HEK293 (cell line): ENCODE results near the gene ADD1.

Experiments
- CTCF ChIA-PET: fragments of 350-600 bp; formaldehyde crosslinking; extraction: SDS; loops from one replicate; lab custom pipeline; 2021; ENCODE audit warnings: antibody characterized with exemption; lab: Yijun Ruan, JAX
- POLR2A ChIA-PET: fragments of 300-600 bp; formaldehyde crosslinking; extraction: SDS; loops from one replicate; lab custom pipeline; 2020; ENCODE audit warnings: antibody characterized with exemption, inconsistent platforms; lab: Yijun Ruan, JAX
- H3K27ac ChIP-seq: fragments of 200-500 bp; sonication (Bioruptor generic); 2 replicates; pipeline ENCODE4 v1.5.1; 2014; ENCODE audit warnings: low read depth, low read length, control low read depth, inconsistent platforms; ENCODE audit errors: extremely low read depth
- H3K36me3 ChIP-seq, 2 experiments: fragments of 200-500 bp in 1 of 2; sonication (Bioruptor generic) in 1 of 2; 1 replicate in 1 of 2; 2 replicates in 1 of 2; pipeline ENCODE4 v1.5.1; 2014 to 2017; ENCODE audit warnings: inconsistent platforms in 2 of 2, low read length in 2 of 2; ENCODE audit not compliant: control insufficient read depth in 2 of 2, insufficient read depth in 1 of 2
- H3K4me1 ChIP-seq: fragments of 200-500 bp; sonication (Bioruptor generic); 2 replicates; pipeline ENCODE4 v1.5.1; 2014; ENCODE audit warnings: mild to moderate bottlenecking, low read length, inconsistent platforms; ENCODE audit not compliant: control insufficient read depth, insufficient read depth
- H3K4me3 ChIP-seq: 2 replicates; pipeline ENCODE4 v1.5.1; 2011; ENCODE audit warnings: low read depth, mild to moderate bottlenecking, control low read depth, low read length, moderate library complexity
- H3K9me3 ChIP-seq: fragments of 200-500 bp; sonication (Bioruptor generic); 2 replicates; pipeline ENCODE4 v1.5.1; 2014; ENCODE audit warnings: low read depth, low read length, inconsistent platforms; ENCODE audit not compliant: control insufficient read depth, insufficient read depth
- AEBP2 ChIP-seq: fragments of 450-650 bp; formaldehyde crosslinking; IDR thresholded peaks from 2 replicates; pipeline ENCODE4 v1.5.1; 2016; ENCODE audit warnings: missing biosample characterization, missing genetic modification characterization, borderline replicate concordance
- REST ChIP-seq: fragments of 450-650 bp; formaldehyde crosslinking; IDR thresholded peaks from 2 replicates; pipeline ENCODE4 v1.5.1; 2016; ENCODE audit warnings: missing biosample characterization, missing genetic modification characterization
- SCRT2 ChIP-seq: fragments of 450-650 bp; formaldehyde crosslinking; IDR thresholded peaks from 2 replicates; pipeline ENCODE4 v1.5.1; 2016; ENCODE audit warnings: missing biosample characterization, missing genetic modification characterization
- WT1 ChIP-seq: fragments of 450-650 bp; formaldehyde crosslinking; IDR thresholded peaks from 2 replicates; pipeline ENCODE4 v1.5.1; 2016; ENCODE audit warnings: missing biosample characterization, missing genetic modification characterization
- YY1 ChIP-seq: fragments of 450-650 bp; formaldehyde crosslinking; IDR thresholded peaks from 2 replicates; pipeline ENCODE4 v1.5.1; 2018; ENCODE audit warnings: missing biosample characterization, missing genetic modification characterization
- ZBTB1 ChIP-seq: fragments of 450-650 bp; formaldehyde crosslinking; IDR thresholded peaks from 2 replicates; pipeline ENCODE4 v1.5.1; 2016; ENCODE audit warnings: missing biosample characterization, missing genetic modification characterization
- ZBTB26 ChIP-seq: fragments of 450-650 bp; formaldehyde crosslinking; optimal IDR thresholded peaks from 2 replicates; pipeline ENCODE3; 2016; ENCODE audit warnings: missing biosample characterization, mild to moderate bottlenecking, missing genetic modification characterization
- ZBTB48 ChIP-seq: fragments of 450-650 bp; formaldehyde crosslinking; IDR thresholded peaks from 2 replicates; pipeline ENCODE4 v1.5.1; 2016; ENCODE audit warnings: missing biosample characterization, missing genetic modification characterization
- ZBTB6 ChIP-seq: fragments of 450-650 bp; formaldehyde crosslinking; IDR thresholded peaks from 2 replicates; pipeline ENCODE4 v1.5.1; 2017; ENCODE audit warnings: missing biosample characterization, missing genetic modification characterization
- ZEB2 ChIP-seq: fragments of 450-650 bp; formaldehyde crosslinking; IDR thresholded peaks from 2 replicates; pipeline ENCODE4 v1.5.1; 2016; ENCODE audit warnings: missing biosample characterization, missing genetic modification characterization
- ZFHX2 ChIP-seq: fragments of 450-650 bp; formaldehyde crosslinking; conservative IDR thresholded peaks from 2 replicates; pipeline ENCODE4 v1.5.1; 2016; ENCODE audit warnings: missing biosample characterization, missing genetic modification characterization
- ZFP37 ChIP-seq: fragments of 450-650 bp; formaldehyde crosslinking; IDR thresholded peaks from 2 replicates; pipeline ENCODE4 v1.5.1; 2016; ENCODE audit warnings: missing biosample characterization, missing genetic modification characterization
- ZIC2 ChIP-seq: fragments of 450-650 bp; formaldehyde crosslinking; IDR thresholded peaks from 2 replicates; pipeline ENCODE4 v1.5.1; 2016; ENCODE audit warnings: missing biosample characterization, missing genetic modification characterization
- ZNF23 ChIP-seq: fragments of 450-650 bp; formaldehyde crosslinking; IDR thresholded peaks from 2 replicates; pipeline ENCODE4 v1.5.1; 2016; ENCODE audit warnings: missing biosample characterization, missing genetic modification characterization, borderline replicate concordance
- ZNF311 ChIP-seq: fragments of 450-650 bp; formaldehyde crosslinking; IDR thresholded peaks from 2 replicates; pipeline ENCODE4 v1.5.1; 2017; ENCODE audit warnings: missing biosample characterization, missing genetic modification characterization, borderline replicate concordance
- ZNF473 ChIP-seq: fragments of 450-650 bp; formaldehyde crosslinking; IDR thresholded peaks from 2 replicates; pipeline ENCODE4 v1.5.1; 2017; ENCODE audit warnings: missing biosample characterization, missing genetic modification characterization
- ZNF514 ChIP-seq: fragments of 450-650 bp; formaldehyde crosslinking; IDR thresholded peaks from 2 replicates; pipeline ENCODE4 v1.5.1; 2016; ENCODE audit warnings: missing biosample characterization, missing genetic modification characterization
- ZNF548 ChIP-seq: fragments of 450-650 bp; formaldehyde crosslinking; IDR thresholded peaks from 2 replicates; pipeline ENCODE4 v1.5.1; 2016; ENCODE audit warnings: missing biosample characterization, missing genetic modification characterization
- ZNF558 ChIP-seq: fragments of 450-650 bp; formaldehyde crosslinking; IDR thresholded peaks from 2 replicates; pipeline ENCODE4 v1.5.1; 2016; ENCODE audit warnings: missing biosample characterization, missing genetic modification characterization
- ZNF664 ChIP-seq: fragments of 450-650 bp; formaldehyde crosslinking; IDR thresholded peaks from 2 replicates; pipeline ENCODE4 v1.5.1; 2016; ENCODE audit warnings: missing biosample characterization, missing genetic modification characterization
- ZNF777 ChIP-seq: fragments of 450-650 bp; formaldehyde crosslinking; IDR thresholded peaks from 2 replicates; pipeline ENCODE4 v1.5.1; 2017; ENCODE audit warnings: missing biosample characterization, missing genetic modification characterization, borderline replicate concordance
- TF ChIP-seq, protein P1 (sequence below): fragments of 450-650 bp; formaldehyde crosslinking; IDR thresholded peaks from 2 replicates; pipeline ENCODE4 v1.5.1; 2016; ENCODE audit warnings: missing biosample characterization, missing genetic modification characterization, low read depth
- TF ChIP-seq, protein P2 (sequence below): fragments of 450-650 bp; formaldehyde crosslinking; IDR thresholded peaks from 2 replicates; pipeline ENCODE4 v1.5.1; 2016; ENCODE audit warnings: missing biosample characterization, missing genetic modification characterization, borderline replicate concordance

The ADD1 gene

GRCh38 chr4:2934813-2935761 lies 91.4 kb downstream of the ADD1 start:
- POLR2A ChIA-PET: interaction anchor here (0.8 to 1.6 kb wide), 4 partner anchors 8 to 466 kb away, joined by 3 to 4 read pairs (median 4); partner anchors contain the start of genes GRK4, NOP14 and RNF4
- CTCF ChIA-PET: interaction anchor here (1.6 kb wide), 1 partner anchor 21 kb away, joined by 7 read pairs; no protein-coding TSS in a partner anchor
- Histone ChIP-seq H3K4me3 (peak overlapping the region; percentile 92), H3K36me3 (peaks cover 6 to 71% of the 10 kb centered on the region in 2 experiments; a peak in 2 of 3 replicates), H3K4me1 (no peaks in the 10 kb centered on the region; the same call in 1 of the 2 replicates), H3K9me3 (no peaks in the 10 kb centered on the region), H3K27ac (peak overlapping the region; percentile 74; the same call in 1 of the 2 replicates)
- TF ChIP-seq ZIC2 (tag by site-specific recombination) (peak; percentile 80), ZFP37 (tag by site-specific recombination) (peak; percentile 66; the same call in 1 of the 2 replicates), ZBTB6 (no peak), ZBTB48 (tag by site-specific recombination) (no peak), ZNF473 (no peak), ZEB2 (tag by site-specific recombination) (peak; percentile 17; the same call in 1 of the 2 replicates), ZNF548 (tag by site-specific recombination) (no peak), ZNF23 (tag by site-specific recombination) (no peak), YY1 (tag by site-specific recombination) (no peak; the same call in 1 of the 2 replicates), AEBP2 (tag by site-specific recombination) (no peak), WT1 (tag by site-specific recombination) (no peak), ZBTB1 (tag by site-specific recombination) (no peak), ZNF664 (tag by site-specific recombination) (no peak), ZBTB26 (tag by site-specific recombination) (peak; percentile 60), ZNF558 (tag by site-specific recombination) (no peak), REST (tag by site-specific recombination) (peak; percentile 21; the same call in 1 of the 2 replicates), ZNF311 (tag by site-specific recombination) (no peak), ZNF514 (tag by site-specific recombination) (no peak), SCRT2 (no peak), ZNF777 (no peak), ZFHX2 (tag by site-specific recombination) (peak; percentile 96)
- TF ChIP-seq, protein P1, sequence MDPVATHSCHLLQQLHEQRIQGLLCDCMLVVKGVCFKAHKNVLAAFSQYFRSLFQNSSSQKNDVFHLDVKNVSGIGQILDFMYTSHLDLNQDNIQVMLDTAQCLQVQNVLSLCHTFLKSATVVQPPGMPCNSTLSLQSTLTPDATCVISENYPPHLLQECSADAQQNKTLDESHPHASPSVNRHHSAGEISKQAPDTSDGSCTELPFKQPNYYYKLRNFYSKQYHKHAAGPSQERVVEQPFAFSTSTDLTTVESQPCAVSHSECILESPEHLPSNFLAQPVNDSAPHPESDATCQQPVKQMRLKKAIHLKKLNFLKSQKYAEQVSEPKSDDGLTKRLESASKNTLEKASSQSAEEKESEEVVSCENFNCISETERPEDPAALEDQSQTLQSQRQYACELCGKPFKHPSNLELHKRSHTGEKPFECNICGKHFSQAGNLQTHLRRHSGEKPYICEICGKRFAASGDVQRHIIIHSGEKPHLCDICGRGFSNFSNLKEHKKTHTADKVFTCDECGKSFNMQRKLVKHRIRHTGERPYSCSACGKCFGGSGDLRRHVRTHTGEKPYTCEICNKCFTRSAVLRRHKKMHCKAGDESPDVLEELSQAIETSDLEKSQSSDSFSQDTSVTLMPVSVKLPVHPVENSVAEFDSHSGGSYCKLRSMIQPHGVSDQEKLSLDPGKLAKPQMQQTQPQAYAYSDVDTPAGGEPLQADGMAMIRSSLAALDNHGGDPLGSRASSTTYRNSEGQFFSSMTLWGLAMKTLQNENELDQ: no peak
- TF ChIP-seq, protein P2, sequence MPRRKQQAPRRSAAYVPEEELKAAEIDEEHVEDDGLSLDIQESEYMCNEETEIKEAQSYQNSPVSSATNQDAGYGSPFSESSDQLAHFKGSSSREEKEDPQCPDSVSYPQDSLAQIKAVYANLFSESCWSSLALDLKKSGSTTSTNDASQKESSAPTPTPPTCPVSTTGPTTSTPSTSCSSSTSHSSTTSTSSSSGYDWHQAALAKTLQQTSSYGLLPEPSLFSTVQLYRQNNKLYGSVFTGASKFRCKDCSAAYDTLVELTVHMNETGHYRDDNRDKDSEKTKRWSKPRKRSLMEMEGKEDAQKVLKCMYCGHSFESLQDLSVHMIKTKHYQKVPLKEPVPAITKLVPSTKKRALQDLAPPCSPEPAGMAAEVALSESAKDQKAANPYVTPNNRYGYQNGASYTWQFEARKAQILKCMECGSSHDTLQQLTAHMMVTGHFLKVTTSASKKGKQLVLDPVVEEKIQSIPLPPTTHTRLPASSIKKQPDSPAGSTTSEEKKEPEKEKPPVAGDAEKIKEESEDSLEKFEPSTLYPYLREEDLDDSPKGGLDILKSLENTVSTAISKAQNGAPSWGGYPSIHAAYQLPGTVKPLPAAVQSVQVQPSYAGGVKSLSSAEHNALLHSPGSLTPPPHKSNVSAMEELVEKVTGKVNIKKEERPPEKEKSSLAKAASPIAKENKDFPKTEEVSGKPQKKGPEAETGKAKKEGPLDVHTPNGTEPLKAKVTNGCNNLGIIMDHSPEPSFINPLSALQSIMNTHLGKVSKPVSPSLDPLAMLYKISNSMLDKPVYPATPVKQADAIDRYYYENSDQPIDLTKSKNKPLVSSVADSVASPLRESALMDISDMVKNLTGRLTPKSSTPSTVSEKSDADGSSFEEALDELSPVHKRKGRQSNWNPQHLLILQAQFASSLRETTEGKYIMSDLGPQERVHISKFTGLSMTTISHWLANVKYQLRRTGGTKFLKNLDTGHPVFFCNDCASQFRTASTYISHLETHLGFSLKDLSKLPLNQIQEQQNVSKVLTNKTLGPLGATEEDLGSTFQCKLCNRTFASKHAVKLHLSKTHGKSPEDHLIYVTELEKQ (tag by site-specific recombination): no peak
